HepG2 (cell line): ENCODE results near the gene ATP2C2. TPM values are rescaled to one million over a fixed set of nuclear protein-coding genes. Genes with fewer than 3 reads are reported as not detected.

Source experiments
- BHLHE40 ChIP-seq: IDR thresholded peaks from 2 replicates; pipeline ENCODE4 v1.6.1; 2011; ENCODE audit warnings: low read length, improper control_type of control experiment
- DZIP1 ChIP-seq: sonication (generic); formaldehyde crosslinking; IDR thresholded peaks from 2 replicates; pipeline ENCODE4 v1.5.0; 2020; ENCODE audit warnings: mild to moderate bottlenecking, missing genetic modification reagents
- FOXP4 ChIP-seq: sonication (generic); formaldehyde crosslinking; IDR thresholded peaks from 2 replicates; pipeline ENCODE4 v1.4.0; 2020; ENCODE audit warnings: missing genetic modification reagents
- GPN1 ChIP-seq: sonication (generic); formaldehyde crosslinking; IDR thresholded peaks from 2 replicates; pipeline ENCODE4 v1.5.1; 2020; ENCODE audit warnings: missing genetic modification reagents, borderline replicate concordance
- HBP1 ChIP-seq: IDR thresholded peaks from 2 replicates; pipeline ENCODE4 v1.6.1; 2016; ENCODE audit warnings: low read depth, control low read depth
- HDAC2 ChIP-seq: sonication (generic); formaldehyde crosslinking; IDR thresholded peaks from 2 replicates; pipeline ENCODE4 v1.4.0; 2020; ENCODE audit warnings: missing genetic modification reagents
- HNF1A ChIP-seq, 2 experiments: sonication (generic) in 1 of 2; formaldehyde crosslinking in 1 of 2; IDR thresholded peaks; 2 replicates each; pipeline versions ENCODE4 v1.4.0 to v1.6.1; 2016 to 2020; ENCODE audit warnings: borderline replicate concordance in 1 of 2, low read depth in 1 of 2, mild to moderate bottlenecking in 1 of 2, missing genetic modification reagents in 1 of 2
- SETDB1 ChIP-seq: sonication (generic); formaldehyde crosslinking; IDR thresholded peaks from 2 replicates; pipeline ENCODE4 v1.5.1; 2020; ENCODE audit warnings: missing genetic modification reagents, mild to moderate bottlenecking, borderline replicate concordance
- SOX6 ChIP-seq, 2 experiments: fragments of 450-650 bp in 1 of 2; sonication (generic) in 1 of 2; formaldehyde crosslinking in 1 of 2; IDR thresholded peaks; 2 replicates each; pipeline versions ENCODE4 v1.4.0 to v1.6.1; 2017 to 2020; ENCODE audit warnings: antibody characterized with exemption in 1 of 2, mild to moderate bottlenecking in 1 of 2, missing genetic modification reagents in 1 of 2
- THRA ChIP-seq: sonication (generic); formaldehyde crosslinking; IDR thresholded peaks from 2 replicates; pipeline ENCODE4 v1.4.0; 2020; ENCODE audit warnings: missing genetic modification reagents, borderline replicate concordance
- ZNF503 ChIP-seq: sonication (generic); formaldehyde crosslinking; IDR thresholded peaks from 2 replicates; pipeline ENCODE4 v1.4.0; 2020; ENCODE audit warnings: missing genetic modification reagents
- ZNF761 ChIP-seq: sonication (generic); formaldehyde crosslinking; conservative IDR thresholded peaks from 2 replicates; pipeline ENCODE4 v1.4.0; 2020; ENCODE audit warnings: mild to moderate bottlenecking, missing genetic modification reagents
- ZNF768 ChIP-seq: sonication (generic); formaldehyde crosslinking; IDR thresholded peaks from 2 replicates; pipeline ENCODE4 v1.4.0; 2020; ENCODE audit warnings: missing genetic modification reagents
- polyA plus RNA-seq, 8 experiments: library from polyadenylated mRNA; depleted of rRNA in 3 of 8; stranded (reverse) in 7 of 8; unstranded in 1 of 8; fragments of >200 nt; fragmentation: Illumina TruSeq in 4 of 8; extraction: Trizol in 4 of 8; gene quantifications; 2 replicates each; pipeline versions ENCODE4 v1.2.1 to v1.2.3, GENCODE V29; 2011 to 2016; ENCODE audit warnings: low read depth in 4 of 8, missing spikeins in 1 of 8, mixed read lengths in 1 of 8; ENCODE audit not compliant: insufficient read depth in 1 of 8
- total RNA-seq, 5 experiments: library from RNA; depleted of rRNA; stranded (reverse); fragments of >200 nt; fragmentation: Illumina TruSeq; extraction: Trizol; gene quantifications; 2 replicates each; pipeline ENCODE4 v1.2.3, GENCODE V29; 2016; ENCODE audit warnings: low read depth in 1 of 5

Gene ATP2C2
- total and polyA plus RNA-seq, 2 of the 13 experiments (the other 11 are each of a cell fraction or from before 2014, with no cell fraction given) = 0.07 TPM; not detected in 1

GRCh38 chr16:84475643-84476240 lies 107.4 kb downstream of the ATP2C2 start (continued):
- TF ChIP-seq THRA (CRISPR knock-in tag) = no peak
- TF ChIP-seq HBP1 = no peak
- TF ChIP-seq ZNF761 (CRISPR knock-in tag) = no peak
- peak; percentile 50; the same call in 1 of the 2 replicates for TF ChIP-seq HDAC2 (CRISPR knock-in tag)
- TF ChIP-seq GPN1 = no peak
- TF ChIP-seq ZNF503 (CRISPR knock-in tag) = no peak
- TF ChIP-seq FOXP4 (CRISPR knock-in tag) = peak; percentile 71
- no peak for TF ChIP-seq BHLHE40
- TF ChIP-seq HNF1A (IDR thresholded peaks at IDR 0.05; ENCODE audit: low read depth) = no peak
- no peak for TF ChIP-seq HNF1A (CRISPR knock-in tag; IDR thresholded peaks at IDR 0.05; ENCODE audit: borderline replicate concordance)
- no peak for TF ChIP-seq ZNF768 (CRISPR knock-in tag)
- TF ChIP-seq SETDB1 (CRISPR knock-in tag) = no peak
- no peak for TF ChIP-seq DZIP1 (CRISPR knock-in tag)
- TF ChIP-seq SOX6 (IDR thresholded peaks at IDR 0.05) = no peak
- peak; percentile 76 for TF ChIP-seq SOX6 (CRISPR knock-in tag; IDR thresholded peaks at IDR 0.05)
